Glutamatergic neuron (in vitro differentiated cells): Measurements from ENCODE around the gene KRTAP9-6. TPM values are rescaled to one million over a fixed set of nuclear protein-coding genes. Genes with fewer than 3 reads are reported as not detected.
"Not testable (repeated sequence)": the region's sequence is repeated elsewhere in the genome, so short reads cannot be mapped to it uniquely, and the experiment has no call there.

ENCODE experiments used
- DNase-seq: peaks from one replicate; pipeline ENCODE4 v3.0.0; 2022
- H3K27ac Mint-ChIP-seq: one replicate; pipeline ENCODE4 v1.8.0; 2020; ENCODE audit warnings: mild to moderate bottlenecking, mixed read lengths, inconsistent platforms; ENCODE audit not compliant: unreplicated experiment
- H3K27me3 Mint-ChIP-seq: one replicate; pipeline ENCODE4 v1.8.0; 2020; ENCODE audit warnings: mild to moderate bottlenecking, moderate library complexity, mixed read lengths, inconsistent platforms; ENCODE audit not compliant: unreplicated experiment
- H3K36me3 Mint-ChIP-seq: one replicate; pipeline ENCODE4 v1.8.0; 2020; ENCODE audit warnings: mild to moderate bottlenecking, mixed read lengths, inconsistent platforms; ENCODE audit not compliant: unreplicated experiment
- H3K4me1 Mint-ChIP-seq: one replicate; pipeline ENCODE4 v1.8.0; 2020; ENCODE audit warnings: mild to moderate bottlenecking, low read depth, mixed read lengths, inconsistent platforms; ENCODE audit not compliant: unreplicated experiment
- H3K4me3 Mint-ChIP-seq: one replicate; pipeline ENCODE4 v1.8.0; 2020; ENCODE audit warnings: mild to moderate bottlenecking, mixed read lengths, inconsistent platforms; ENCODE audit not compliant: unreplicated experiment
- H3K9me3 Mint-ChIP-seq: one replicate; pipeline ENCODE4 v1.8.0; 2020; ENCODE audit warnings: mild to moderate bottlenecking, moderate library complexity, mixed read lengths, inconsistent platforms; ENCODE audit not compliant: unreplicated experiment
- long read RNA-seq: library from polyadenylated mRNA; unstranded; transcript quantifications from one replicate; pipeline ENCODE4 v2.0.0, GENCODE V29; 2020; ENCODE audit not compliant: unreplicated experiment
- total RNA-seq: library from RNA; stranded (reverse); fragmentation: NEBNext Ultra II Directional; extraction: Animal tissue kit (Norgen Biotek cat#: 25700); gene quantifications from one replicate; pipeline ENCODE4 v1.2.1, GENCODE V29; 2021; ENCODE audit not compliant: unreplicated experiment
- TF ChIP-seq, protein P1 (sequence below): fragments of 200-600 bp; sonication (generic); IDR thresholded peaks from one replicate; pipeline ENCODE4 v1.5.0; 2021; ENCODE audit not compliant: partially characterized antibody, unreplicated experiment

Gene KRTAP9-6, protein sequence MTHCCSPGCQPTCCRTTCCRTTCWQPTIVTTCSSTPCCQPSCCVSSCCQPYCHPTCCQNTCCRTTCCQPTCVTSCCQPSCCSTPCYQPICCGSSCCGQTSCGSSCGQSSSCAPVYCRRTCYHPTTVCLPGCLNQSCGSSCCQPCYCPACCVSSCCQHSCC
- total RNA-seq = not detected
- long read RNA-seq = 0 reads

DNA sequence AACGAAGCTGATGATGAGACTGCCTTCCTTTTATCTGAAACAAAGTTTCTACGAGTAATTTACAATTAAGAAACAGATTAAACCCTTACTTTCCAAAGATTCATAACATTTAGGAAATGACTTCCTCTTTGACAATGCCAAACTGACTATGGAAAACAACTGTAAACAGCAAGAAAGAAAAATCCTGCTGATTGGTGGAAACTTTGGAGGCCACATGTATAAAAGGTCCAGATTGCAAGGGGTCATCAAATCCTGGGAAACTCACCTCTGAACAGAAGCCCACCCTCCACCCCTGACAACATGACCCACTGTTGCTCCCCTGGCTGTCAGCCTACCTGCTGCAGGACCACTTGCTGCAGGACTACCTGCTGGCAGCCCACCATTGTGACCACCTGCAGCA, at the start of gene KRTAP9-6:
Gene KRTAP9-6 (plus strand): TSS at position 301 of the 400 bp plus-strand sequence. CDS start 0 bp downstream, at position 301.
- no peaks in the 10 kb centered on the region for H3K4me1 Mint-ChIP-seq
- H3K27me3 Mint-ChIP-seq = no peaks in the 10 kb centered on the region
- no peak for DNase-seq
- H3K9me3 Mint-ChIP-seq = peaks cover 1% of the 10 kb centered on the region
- TF ChIP-seq, protein P1, sequence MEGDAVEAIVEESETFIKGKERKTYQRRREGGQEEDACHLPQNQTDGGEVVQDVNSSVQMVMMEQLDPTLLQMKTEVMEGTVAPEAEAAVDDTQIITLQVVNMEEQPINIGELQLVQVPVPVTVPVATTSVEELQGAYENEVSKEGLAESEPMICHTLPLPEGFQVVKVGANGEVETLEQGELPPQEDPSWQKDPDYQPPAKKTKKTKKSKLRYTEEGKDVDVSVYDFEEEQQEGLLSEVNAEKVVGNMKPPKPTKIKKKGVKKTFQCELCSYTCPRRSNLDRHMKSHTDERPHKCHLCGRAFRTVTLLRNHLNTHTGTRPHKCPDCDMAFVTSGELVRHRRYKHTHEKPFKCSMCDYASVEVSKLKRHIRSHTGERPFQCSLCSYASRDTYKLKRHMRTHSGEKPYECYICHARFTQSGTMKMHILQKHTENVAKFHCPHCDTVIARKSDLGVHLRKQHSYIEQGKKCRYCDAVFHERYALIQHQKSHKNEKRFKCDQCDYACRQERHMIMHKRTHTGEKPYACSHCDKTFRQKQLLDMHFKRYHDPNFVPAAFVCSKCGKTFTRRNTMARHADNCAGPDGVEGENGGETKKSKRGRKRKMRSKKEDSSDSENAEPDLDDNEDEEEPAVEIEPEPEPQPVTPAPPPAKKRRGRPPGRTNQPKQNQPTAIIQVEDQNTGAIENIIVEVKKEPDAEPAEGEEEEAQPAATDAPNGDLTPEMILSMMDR = no peak
- no peak within 1 kb of the TSS for H3K4me3 Mint-ChIP-seq
- H3K27ac Mint-ChIP-seq = no peak within 1 kb of the TSS
- no peaks in the 10 kb centered on the region for H3K36me3 Mint-ChIP-seq

DNA sequence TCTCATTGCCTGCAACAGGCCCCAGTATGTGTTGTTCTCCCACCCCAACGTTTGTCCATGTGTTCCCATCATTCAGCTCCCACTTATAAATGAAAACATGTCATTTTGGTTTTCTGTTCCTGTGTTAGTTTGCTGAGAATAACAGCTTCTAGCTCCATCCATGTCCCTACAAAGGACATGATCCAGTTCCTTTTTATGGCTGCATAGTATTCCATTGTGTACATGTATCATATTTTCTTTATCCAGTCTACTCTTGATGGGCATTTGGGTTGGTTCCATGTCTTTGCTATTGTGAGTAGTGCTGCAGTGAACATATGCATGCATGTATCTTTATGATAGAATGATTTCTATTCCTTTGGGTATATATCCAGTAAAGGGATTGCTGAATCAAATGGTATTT, 49.5 kb upstream of the KRTAP9-6 start:
- Mint-ChIP-seq H3K36me3 (no peaks in the 10 kb centered on the region), H3K9me3 (peaks cover 1% of the 10 kb centered on the region), H3K4me1 (peaks cover 2% of the 10 kb centered on the region), H3K27ac (no peak overlapping the region), H3K4me3 (no peak overlapping the region), H3K27me3 (peaks cover 6% of the 10 kb centered on the region)
- TF ChIP-seq, protein P1 = no peak
- DNase-seq = no peak

DNA sequence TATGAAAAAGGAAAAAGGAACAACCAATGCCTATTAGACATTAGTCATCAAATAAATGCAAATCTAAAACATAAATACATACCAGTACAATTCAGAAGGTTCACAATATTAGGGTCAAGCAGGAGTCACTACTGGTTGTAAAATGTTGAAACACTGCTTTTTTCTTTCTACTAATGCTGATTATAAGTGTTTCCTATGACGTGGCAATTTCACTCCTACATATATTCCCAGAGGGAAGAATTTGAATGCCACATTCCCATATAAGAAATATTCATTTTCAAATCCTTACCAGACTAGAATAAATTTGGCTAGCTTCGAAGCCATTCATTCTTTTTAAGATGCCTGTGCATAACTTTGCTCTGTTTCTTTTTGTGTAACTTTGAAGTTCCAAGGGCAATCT, 41.4 kb upstream of the KRTAP9-6 start:
- H3K27ac Mint-ChIP-seq = no peak overlapping the region
- no peaks in the 10 kb centered on the region for H3K27me3 Mint-ChIP-seq
- H3K4me1 Mint-ChIP-seq = no peaks in the 10 kb centered on the region
- H3K9me3 Mint-ChIP-seq = no peaks in the 10 kb centered on the region
- TF ChIP-seq, protein P1 = no peak
- no peak overlapping the region for H3K4me3 Mint-ChIP-seq
- DNase-seq = no peak
- no peaks in the 10 kb centered on the region for H3K36me3 Mint-ChIP-seq

DNA sequence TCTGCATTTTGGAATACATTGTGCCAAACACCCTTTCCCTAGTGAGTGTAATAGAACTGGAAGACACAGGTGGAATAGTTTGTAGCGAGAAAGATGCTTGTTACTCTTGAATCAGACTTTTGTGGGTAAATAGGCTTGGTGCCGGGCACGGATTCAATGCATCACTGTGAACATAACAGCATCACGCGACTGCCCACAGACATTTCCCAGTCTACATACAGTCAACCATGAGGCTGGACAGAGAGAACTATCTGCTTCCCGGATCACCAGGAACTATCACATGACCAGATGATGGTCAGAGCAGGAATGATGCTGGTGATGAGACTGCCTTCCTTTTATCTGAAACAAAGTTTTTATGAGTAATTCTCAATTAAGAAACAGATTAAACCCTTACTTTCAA, 39.1 kb upstream of the KRTAP9-6 start:
- no peak overlapping the region for H3K27ac Mint-ChIP-seq
- no peaks in the 10 kb centered on the region for H3K4me1 Mint-ChIP-seq
- H3K36me3 Mint-ChIP-seq = no peaks in the 10 kb centered on the region
- H3K4me3 Mint-ChIP-seq = no peak overlapping the region
- no peaks in the 10 kb centered on the region for H3K27me3 Mint-ChIP-seq
- H3K9me3 Mint-ChIP-seq = no peaks in the 10 kb centered on the region
- TF ChIP-seq, protein P1 = no peak
- DNase-seq = no peak

DNA sequence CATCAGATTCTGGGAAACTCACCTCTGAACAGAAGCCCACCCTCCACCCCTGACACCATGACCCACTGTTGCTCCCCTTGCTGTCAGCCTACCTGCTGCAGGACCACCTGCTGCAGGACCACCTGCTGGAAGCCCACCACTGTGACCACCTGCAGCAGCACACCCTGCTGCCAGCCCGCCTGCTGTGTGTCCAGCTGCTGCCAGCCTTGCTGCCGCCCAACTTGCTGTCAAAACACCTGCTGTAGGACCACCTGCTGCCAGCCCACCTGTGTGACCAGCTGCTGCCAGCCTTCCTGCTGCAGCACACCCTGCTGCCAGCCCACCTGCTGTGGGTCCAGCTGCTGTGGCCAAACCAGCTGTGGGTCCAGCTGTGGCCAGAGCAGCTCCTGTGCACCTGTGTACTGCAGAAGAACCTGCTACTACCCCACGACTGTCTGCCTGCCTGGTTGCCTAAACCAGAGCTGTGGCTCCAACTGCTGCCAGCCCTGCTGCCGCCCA, 38.5 kb upstream of the KRTAP9-6 start, which contains the start of gene KRTAP9-2:
Gene KRTAP9-2 (plus strand): TSS at position 51 of the 498 bp plus-strand sequence. CDS start 7 bp downstream, at position 58.
- H3K27me3 Mint-ChIP-seq, H3K4me3 Mint-ChIP-seq, H3K4me1 Mint-ChIP-seq, H3K9me3 Mint-ChIP-seq, H3K27ac Mint-ChIP-seq, DNase-seq, H3K36me3 Mint-ChIP-seq: not testable (repeated sequence)
